Stimulated activated naive CD8-positive, alpha-beta T cell treated with anti-CD3 and anti-CD28 coated beads, Interleukin-15, Interleukin-2, amounts not matched to agents 100 ng/mL and 50 ng/mL, for 24 hours (primary cell): ENCODE results near the gene PCSK6.

Source experiments
- H3K27ac Mint-ChIP-seq: one replicate; pipeline ENCODE4 v1.8.0; 2021; ENCODE audit warnings: mild to moderate bottlenecking, mixed read lengths
- H3K27me3 Mint-ChIP-seq: one replicate; pipeline ENCODE4 v1.8.0; 2021; ENCODE audit warnings: mixed read lengths
- H3K36me3 Mint-ChIP-seq: one replicate; pipeline ENCODE4 v1.8.0; 2021; ENCODE audit warnings: low read depth, mixed read lengths
- H3K4me1 Mint-ChIP-seq: one replicate; pipeline ENCODE4 v1.8.0; 2021; ENCODE audit warnings: low read depth, mixed read lengths
- H3K4me3 Mint-ChIP-seq: one replicate; pipeline ENCODE4 v1.8.0; 2021; ENCODE audit warnings: mild to moderate bottlenecking, mixed read lengths
- H3K9me3 Mint-ChIP-seq: one replicate; pipeline ENCODE4 v1.8.0; 2021; ENCODE audit warnings: mixed read lengths

Gene PCSK6

GRCh38 chr15:101498076-101498716 is 8.7 kb upstream of the PCSK6 start:
- no peak overlapping the region for H3K4me3 Mint-ChIP-seq
- H3K27ac Mint-ChIP-seq, result no peak overlapping the region
- no peaks in the 10 kb centered on the region for H3K36me3 Mint-ChIP-seq
- H3K4me1 Mint-ChIP-seq, result peaks cover 9% of the 10 kb centered on the region
- H3K27me3 Mint-ChIP-seq, result peaks cover 43% of the 10 kb centered on the region
- H3K9me3 Mint-ChIP-seq, result no peaks in the 10 kb centered on the region

- H3K4me3 Mint-ChIP-seq, result no peak overlapping the region
- H3K4me1 Mint-ChIP-seq, result peaks cover 9% of the 10 kb centered on the region
- no peaks in the 10 kb centered on the region for H3K36me3 Mint-ChIP-seq
- no peaks in the 10 kb centered on the region for H3K9me3 Mint-ChIP-seq
- no peak overlapping the region for H3K27ac Mint-ChIP-seq
- peaks cover 43% of the 10 kb centered on the region for H3K27me3 Mint-ChIP-seq
These were observed 8.1 kb upstream of the PCSK6 start for GRCh38 chr15:101497484-101498034.

- peaks cover 9% of the 10 kb centered on the region for H3K4me1 Mint-ChIP-seq
- H3K36me3 Mint-ChIP-seq, result no peaks in the 10 kb centered on the region
- H3K27me3 Mint-ChIP-seq, result peaks cover 48% of the 10 kb centered on the region
- no peaks in the 10 kb centered on the region for H3K9me3 Mint-ChIP-seq
- H3K27ac Mint-ChIP-seq, result no peak overlapping the region
- no peak overlapping the region for H3K4me3 Mint-ChIP-seq
These were observed 7.5 kb upstream of the PCSK6 start for GRCh38 chr15:101497017-101497416.

GRCh38 chr15:101496198-101496986 is 6.9 kb upstream of the PCSK6 start:
- no peaks in the 10 kb centered on the region for H3K36me3 Mint-ChIP-seq
- H3K27ac Mint-ChIP-seq, result no peak overlapping the region
- peaks cover 54% of the 10 kb centered on the region for H3K27me3 Mint-ChIP-seq
- peaks cover 9% of the 10 kb centered on the region for H3K4me1 Mint-ChIP-seq
- no peaks in the 10 kb centered on the region for H3K9me3 Mint-ChIP-seq
- no peak overlapping the region for H3K4me3 Mint-ChIP-seq

GRCh38 chr15:101495334-101496197 is 6.1 kb upstream of the PCSK6 start:
- Mint-ChIP-seq H3K27me3 (peaks cover 59% of the 10 kb centered on the region), H3K4me1 (peaks cover 10% of the 10 kb centered on the region), H3K9me3 (no peaks in the 10 kb centered on the region)

GRCh38 chr15:101494251-101494796 is 4.8 kb upstream of the PCSK6 start:
- H3K27ac Mint-ChIP-seq, result no peak overlapping the region
- H3K4me1 Mint-ChIP-seq, result peaks cover 6% of the 10 kb centered on the region
- H3K9me3 Mint-ChIP-seq, result no peaks in the 10 kb centered on the region
- H3K36me3 Mint-ChIP-seq, result no peaks in the 10 kb centered on the region
- no peak overlapping the region for H3K4me3 Mint-ChIP-seq
- peaks cover 61% of the 10 kb centered on the region for H3K27me3 Mint-ChIP-seq

More at GRCh38 chr15:101495334-101496197, 6.1 kb upstream of the PCSK6 start:
- Mint-ChIP-seq H3K36me3 (no peaks in the 10 kb centered on the region), H3K4me3 (no peak overlapping the region), H3K27ac (no peak overlapping the region)

DNA sequence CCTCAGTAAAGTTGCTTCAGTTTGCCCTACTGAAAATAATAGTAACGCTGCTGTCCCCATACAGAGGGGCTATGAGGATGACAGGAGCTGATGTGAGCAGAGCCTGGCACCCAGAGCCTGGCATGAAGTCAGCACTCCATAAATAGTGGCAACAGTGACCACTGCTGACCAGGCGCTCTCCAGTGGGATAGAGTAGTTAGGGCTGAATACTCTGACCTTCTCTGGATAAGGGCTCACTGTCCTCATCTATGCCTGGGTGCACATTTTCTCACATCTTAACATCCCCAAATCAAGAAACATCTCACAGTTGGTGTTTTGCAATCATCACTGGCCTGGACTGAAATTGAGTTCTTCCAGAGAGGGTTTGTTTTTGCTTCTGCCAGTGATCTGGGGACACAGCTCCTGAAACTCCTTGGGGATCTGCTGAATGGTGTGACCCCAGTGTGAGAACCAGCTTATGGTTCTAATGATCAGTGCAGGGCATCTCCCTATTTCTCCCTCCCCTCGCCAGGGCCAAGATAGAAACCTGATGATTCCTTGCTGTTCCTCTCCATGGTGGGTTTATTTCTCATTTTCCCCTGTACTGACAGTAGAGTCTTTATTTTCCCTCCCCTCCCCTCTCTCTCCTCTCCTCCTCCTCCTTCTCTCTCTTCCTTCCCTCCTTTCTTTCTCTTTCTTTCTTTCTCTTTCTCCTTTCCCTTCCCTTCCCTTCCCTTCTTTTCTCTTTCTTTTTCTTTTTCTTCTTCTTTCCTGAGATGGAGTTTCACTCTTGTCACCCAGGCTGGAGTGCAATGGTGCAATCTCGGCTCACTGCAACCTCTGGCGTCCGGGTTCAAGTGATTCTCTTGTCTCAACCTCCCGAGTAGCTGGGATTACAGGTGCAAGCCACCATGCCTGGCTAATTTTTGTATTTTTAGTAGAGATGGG is 3.5 kb upstream of the PCSK6 start:
- H3K27me3 Mint-ChIP-seq, result peaks cover 64% of the 10 kb centered on the region
- no peak overlapping the region for H3K4me3 Mint-ChIP-seq
- H3K9me3 Mint-ChIP-seq, result no peaks in the 10 kb centered on the region
- peaks cover 6% of the 10 kb centered on the region for H3K4me1 Mint-ChIP-seq
- H3K36me3 Mint-ChIP-seq, result no peaks in the 10 kb centered on the region
- H3K27ac Mint-ChIP-seq, result no peak overlapping the region

- H3K4me3 Mint-ChIP-seq, result no peak overlapping the region
- no peaks in the 10 kb centered on the region for H3K9me3 Mint-ChIP-seq
- H3K36me3 Mint-ChIP-seq, result no peaks in the 10 kb centered on the region
- H3K4me1 Mint-ChIP-seq, result peaks cover 6% of the 10 kb centered on the region
- no peak overlapping the region for H3K27ac Mint-ChIP-seq
- peaks cover 65% of the 10 kb centered on the region for H3K27me3 Mint-ChIP-seq
These were observed 2.5 kb upstream of the PCSK6 start for GRCh38 chr15:101491734-101492640.

DNA sequence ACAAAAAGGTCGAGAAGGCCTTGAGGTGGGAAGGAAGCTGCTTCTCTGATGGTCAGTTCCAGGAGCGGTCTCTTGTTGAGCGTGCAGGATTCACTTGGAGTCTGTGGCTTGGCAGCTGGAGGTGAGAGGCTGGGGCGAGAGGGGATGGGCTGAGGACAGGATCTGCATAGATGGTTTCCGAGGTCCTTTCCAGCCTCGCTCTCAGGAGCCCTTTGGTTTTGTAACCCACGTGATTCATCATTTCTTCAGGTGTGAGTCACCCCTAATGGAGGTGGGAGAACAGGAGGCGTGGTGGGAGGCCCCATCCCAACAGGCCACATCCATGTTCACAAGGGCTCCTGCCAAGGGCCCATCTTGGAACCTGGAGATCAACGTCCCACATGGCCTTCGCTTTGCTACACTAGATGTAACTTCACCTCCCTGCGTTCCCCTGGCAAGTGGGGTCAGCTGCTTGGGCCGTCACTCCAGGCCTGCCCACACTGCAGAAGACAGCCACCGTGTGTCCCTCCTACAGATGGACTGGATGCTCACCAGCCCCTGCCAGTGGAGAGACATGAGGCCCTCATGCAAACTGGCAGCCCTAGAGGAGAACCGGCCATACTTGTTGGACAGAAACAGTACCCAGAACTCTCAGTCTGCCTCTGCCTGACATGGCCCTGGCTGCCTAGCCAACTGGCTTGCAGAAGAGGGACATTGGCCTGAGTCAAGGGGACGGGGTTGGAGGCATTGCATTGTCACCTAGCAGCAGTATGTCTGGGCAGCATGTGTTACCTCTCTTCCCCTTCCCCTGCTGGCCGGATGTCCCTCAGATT is 1.6 kb upstream of the PCSK6 start:
- Mint-ChIP-seq H3K27me3 (peaks cover 65% of the 10 kb centered on the region), H3K27ac (no peak overlapping the region), H3K36me3 (no peaks in the 10 kb centered on the region), H3K4me1 (peaks cover 6% of the 10 kb centered on the region), H3K9me3 (no peaks in the 10 kb centered on the region), H3K4me3 (no peak overlapping the region)

GRCh38 chr15:101490408-101490891 is 943 bp upstream of the PCSK6 start:
- Mint-ChIP-seq H3K36me3 (no peaks in the 10 kb centered on the region), H3K9me3 (no peaks in the 10 kb centered on the region), H3K4me3 (peak overlapping the region; percentile 39), H3K4me1 (peaks cover 6% of the 10 kb centered on the region), H3K27me3 (peaks cover 62% of the 10 kb centered on the region), H3K27ac (no peak overlapping the region)

DNA sequence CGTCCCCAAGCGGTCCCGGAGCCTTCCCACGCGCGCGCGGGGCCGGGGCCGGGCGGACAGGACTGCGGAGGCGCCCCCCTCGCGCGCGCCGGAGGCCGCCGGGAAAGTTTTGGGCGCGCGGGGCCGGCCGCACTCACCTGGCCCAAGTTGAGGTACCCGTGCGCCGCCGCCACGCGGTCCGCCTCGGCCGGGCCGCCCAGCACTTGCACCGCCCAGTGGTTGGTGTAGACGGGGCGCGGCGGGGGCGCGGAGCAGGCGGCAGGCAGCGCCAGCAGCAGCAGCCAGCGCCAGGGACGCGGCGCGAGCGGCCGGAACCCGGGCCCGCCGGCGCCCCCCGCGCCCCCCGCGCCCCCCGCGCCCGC is 289 bp downstream of the PCSK6 start:
- peaks cover 6% of the 10 kb centered on the region for H3K4me1 Mint-ChIP-seq
- no peaks in the 10 kb centered on the region for H3K9me3 Mint-ChIP-seq
- peaks cover 54% of the 10 kb centered on the region for H3K27me3 Mint-ChIP-seq
- H3K27ac Mint-ChIP-seq, result no peak overlapping the region
- no peaks in the 10 kb centered on the region for H3K36me3 Mint-ChIP-seq
- H3K4me3 Mint-ChIP-seq, result no peak overlapping the region
